ENCODE results near the gene ST6GALNAC2. TPM values are rescaled to one million over a fixed set of nuclear protein-coding genes. Genes with fewer than 3 reads are reported as not detected.
"Not testable (repeated sequence)": the region's sequence is repeated elsewhere in the genome, so short reads cannot be mapped to it uniquely, and the experiment has no call there.

The ST6GALNAC2 gene
- total RNA-seq, 2 donors from 2014 or later: 21.0 to 23.1 TPM

GRCh38 chr17:76536511-76537287 lies 49.0 kb downstream of the ST6GALNAC2 start:
- no peak for DNase-seq (ENCODE audit: low spot score)
- Histone ChIP-seq H3K4me3 (peak overlapping the region; percentile 27 to 32), H3K36me3 (no peaks in the 10 kb centered on the region), H3K9me3 (no peaks in the 10 kb centered on the region), H3K27ac (peak overlapping the region; percentile 36 to 52), H3K27me3 (replicated peaks; ENCODE audit: insufficient read depth) (peaks cover 3% of the 10 kb centered on the region), H3K4me1 (replicated peaks) (peaks cover 4% of the 10 kb centered on the region)
- no peak for TF ChIP-seq POLR2A (IDR thresholded peaks at IDR 0.05)
- no peak for TF ChIP-seq POLR2AphosphoS5 (IDR thresholded peaks at IDR 0.05)
- TF ChIP-seq CTCF (IDR thresholded peaks at IDR 0.05): no peak
- 61% methylated on average over 25 of the region's 25 CpGs for WGBS
- intact Hi-C loops (cut with DNase I): no loop called here

- peaks cover 3% of the 10 kb centered on the region for H3K27me3 ChIP-seq (replicated peaks; ENCODE audit: insufficient read depth)
- WGBS: 88% methylated on average over 12 of the region's 19 CpGs
- TF ChIP-seq CTCF (IDR thresholded peaks at IDR 0.05): no peak
- intact Hi-C loops (cut with DNase I): no loop called here
- H3K36me3 ChIP-seq: no peaks in the 10 kb centered on the region
- peaks cover 4% of the 10 kb centered on the region for H3K4me1 ChIP-seq (replicated peaks)
- no peak for DNase-seq (ENCODE audit: low spot score)
- H3K27ac ChIP-seq: no peak overlapping the region
- no peak overlapping the region for H3K4me3 ChIP-seq
- no peaks in the 10 kb centered on the region for H3K9me3 ChIP-seq
Observed at GRCh38 chr17:76535788-76536510, 49.7 kb downstream of the ST6GALNAC2 start.

GRCh38 chr17:76534831-76535732 lies 50.6 kb downstream of the ST6GALNAC2 start:
- DNase-seq (ENCODE audit: low spot score): no peak
- TF ChIP-seq POLR2AphosphoS5 (IDR thresholded peaks at IDR 0.05) (no peak), CTCF (IDR thresholded peaks at IDR 0.05) (no peak), POLR2A (IDR thresholded peaks at IDR 0.05) (no peak)
- 82% methylated on average over 7 of the region's 7 CpGs for WGBS
- H3K9me3 ChIP-seq: no peaks in the 10 kb centered on the region
- peaks cover 5% of the 10 kb centered on the region for H3K4me1 ChIP-seq (replicated peaks)
- H3K36me3 ChIP-seq: no peaks in the 10 kb centered on the region
- H3K4me3 ChIP-seq: no peak overlapping the region
- intact Hi-C loops (cut with DNase I): no loop called here
- no peak overlapping the region for H3K27ac ChIP-seq
- H3K27me3 ChIP-seq (replicated peaks; ENCODE audit: insufficient read depth): peaks cover 3% of the 10 kb centered on the region

GRCh38 chr17:76533640-76534359 lies 51.9 kb downstream of the ST6GALNAC2 start:
- H3K9me3 ChIP-seq; H3K4me3 ChIP-seq; H3K27ac ChIP-seq; H3K36me3 ChIP-seq; intact Hi-C loops (cut with DNase I); DNase-seq (ENCODE audit: low spot score); H3K27me3 ChIP-seq (replicated peaks; ENCODE audit: insufficient read depth): not testable (repeated sequence)
- WGBS: 93% methylated on average over 9 of the region's 9 CpGs
- H3K4me1 ChIP-seq (replicated peaks): peaks cover 16% of the 10 kb centered on the region
